HG03442 (cell line): ENCODE measurements around the gene BOD1L1.

Experiments used
- ATAC-seq: cut with Tn5 transposase; IDR thresholded peaks from one replicate; pipeline ENCODE4 v1.9.1; 2021; ENCODE audit warnings: mild to moderate bottlenecking, moderate library complexity; ENCODE audit not compliant: unreplicated experiment

BOD1L1 gene

DNA sequence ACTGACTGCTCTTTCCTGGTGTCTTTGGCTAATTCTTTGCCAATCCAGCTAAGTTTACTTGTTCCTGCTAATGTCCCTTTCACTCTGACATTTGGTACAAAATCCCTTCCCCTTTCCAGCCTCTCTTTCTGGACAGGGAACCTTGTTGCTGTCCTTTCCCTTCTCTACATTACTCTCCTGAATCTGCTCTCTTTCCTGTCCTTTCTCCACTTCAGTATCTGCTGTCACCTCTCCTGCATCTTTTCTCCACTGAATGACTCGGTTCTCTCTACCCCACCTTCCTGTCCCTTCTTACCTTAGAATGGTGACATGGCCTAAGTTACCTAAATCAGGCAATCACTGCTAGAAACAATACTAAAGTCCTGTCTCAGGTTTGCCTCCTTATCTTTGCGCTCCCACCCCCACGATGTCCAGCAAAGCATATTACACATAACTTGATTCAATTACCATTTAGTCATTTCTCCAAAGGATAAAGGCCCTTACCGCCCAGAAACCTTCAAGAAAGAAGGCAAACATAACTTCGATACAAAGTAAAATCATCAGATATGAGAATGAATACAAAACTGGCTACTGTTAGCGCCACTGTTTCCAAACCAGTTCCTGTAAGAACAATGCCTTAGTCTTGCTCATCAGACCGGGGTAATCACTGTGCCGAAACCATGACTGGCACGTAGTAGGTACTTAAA lies 890 bp downstream of the BOD1L1 start:
- no peak for ATAC-seq

DNA sequence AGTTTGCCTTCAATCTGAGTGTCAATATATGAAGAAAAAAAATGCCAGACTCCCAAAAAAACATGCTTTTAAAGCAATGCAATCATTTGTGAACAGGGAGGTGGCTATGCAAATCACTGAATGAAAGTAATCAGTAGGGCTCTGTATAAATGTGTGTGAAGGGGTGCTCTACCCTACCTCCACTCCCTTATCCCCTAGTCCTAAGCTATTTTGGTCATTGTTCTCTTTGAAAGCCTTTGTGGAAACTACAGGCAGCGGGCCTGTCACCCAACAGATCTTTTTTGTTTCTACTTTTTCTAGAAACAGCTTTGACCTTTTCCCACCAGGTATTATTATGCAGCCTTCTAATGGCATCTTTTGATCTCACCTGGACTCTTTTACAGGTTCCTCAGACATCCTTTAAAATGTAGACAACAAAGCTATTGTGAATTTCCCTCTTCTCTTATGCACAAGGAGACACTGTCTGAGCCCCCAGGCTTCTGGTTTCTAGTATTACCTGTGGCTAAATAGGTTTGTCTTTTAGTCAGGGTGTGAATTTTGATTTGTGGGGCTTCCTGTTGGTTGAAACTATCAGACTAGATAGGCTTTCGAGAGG lies 9.2 kb downstream of the BOD1L1 start:
- no peak for ATAC-seq

DNA sequence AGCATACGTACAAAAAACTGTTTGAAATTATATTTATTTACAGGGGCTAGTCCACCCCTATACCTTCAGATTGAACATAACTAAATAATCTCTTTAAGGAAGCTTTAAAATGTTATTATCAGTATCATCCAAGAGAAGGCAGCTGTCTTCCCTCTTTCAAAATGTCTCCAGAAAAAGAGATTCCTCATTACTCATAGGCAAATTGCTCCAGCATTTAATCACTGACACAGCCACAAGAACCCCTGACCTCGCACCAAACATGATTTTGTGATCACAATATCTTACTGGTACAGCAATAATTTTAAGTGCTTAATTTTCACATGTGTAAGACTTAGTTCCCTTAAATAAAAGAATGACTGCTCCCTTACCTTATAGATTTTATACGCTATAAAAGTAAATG lies 9.7 kb downstream of the BOD1L1 start:
- no peak for ATAC-seq

DNA sequence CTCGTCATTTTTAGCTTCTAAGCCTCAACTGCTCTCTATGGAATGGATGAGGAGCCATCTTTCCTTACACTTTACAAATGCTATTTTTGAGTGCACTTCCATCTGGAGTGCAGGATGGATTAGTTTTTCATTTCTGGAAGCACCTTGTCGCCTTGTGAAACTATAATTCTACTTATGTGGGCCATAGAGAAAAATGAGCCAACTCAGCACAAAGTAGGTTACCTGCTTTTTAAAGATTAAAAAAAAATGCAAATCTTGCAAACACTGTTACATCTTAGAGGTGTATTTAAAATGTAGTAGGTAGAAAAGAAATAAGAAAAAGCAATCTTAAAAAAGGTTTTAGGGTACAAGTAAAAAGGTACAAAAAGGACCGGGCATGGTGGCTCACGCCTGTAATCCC lies 10.9 kb downstream of the BOD1L1 start:
- ATAC-seq: no peak

DNA sequence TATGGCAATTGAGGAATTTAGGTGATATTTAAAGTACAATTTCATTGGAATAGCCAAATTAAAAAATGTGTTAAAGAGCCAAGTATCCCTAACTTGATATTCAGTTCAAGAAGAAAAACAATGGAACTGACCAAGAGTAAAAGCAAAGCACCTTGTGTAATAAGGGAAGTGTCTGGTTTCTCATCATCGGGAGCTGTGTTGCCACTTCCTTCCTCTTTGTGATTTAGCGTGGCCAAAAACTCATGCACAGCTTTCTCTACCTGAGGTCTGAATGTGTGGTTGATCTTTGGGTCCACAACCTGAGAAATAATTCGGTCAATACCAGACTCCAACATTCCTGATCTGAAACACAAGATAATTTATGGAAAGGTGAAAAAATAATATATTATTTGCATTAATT lies 12.4 kb downstream of the BOD1L1 start:
- peak; percentile 61 for ATAC-seq

DNA sequence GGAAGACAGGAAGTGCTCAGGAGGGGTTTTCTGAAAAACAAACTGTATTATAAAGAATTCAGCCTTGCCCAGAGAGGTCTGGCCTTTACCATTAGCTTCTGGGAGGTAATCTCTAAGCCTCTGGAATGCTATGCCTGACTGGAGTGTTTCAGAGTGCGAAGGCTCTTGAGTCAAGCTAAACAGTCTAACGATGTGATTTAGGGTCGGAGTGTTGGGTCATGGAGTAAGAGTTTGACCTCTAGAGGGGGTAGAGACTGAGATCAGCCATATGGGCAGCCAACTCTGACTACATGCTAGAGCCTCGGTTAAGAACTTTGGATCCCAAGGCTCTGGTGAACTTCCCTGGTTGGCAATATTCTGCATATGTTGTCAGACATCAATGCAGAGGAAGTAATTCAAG lies 15.0 kb downstream of the BOD1L1 start:
- no peak for ATAC-seq

DNA sequence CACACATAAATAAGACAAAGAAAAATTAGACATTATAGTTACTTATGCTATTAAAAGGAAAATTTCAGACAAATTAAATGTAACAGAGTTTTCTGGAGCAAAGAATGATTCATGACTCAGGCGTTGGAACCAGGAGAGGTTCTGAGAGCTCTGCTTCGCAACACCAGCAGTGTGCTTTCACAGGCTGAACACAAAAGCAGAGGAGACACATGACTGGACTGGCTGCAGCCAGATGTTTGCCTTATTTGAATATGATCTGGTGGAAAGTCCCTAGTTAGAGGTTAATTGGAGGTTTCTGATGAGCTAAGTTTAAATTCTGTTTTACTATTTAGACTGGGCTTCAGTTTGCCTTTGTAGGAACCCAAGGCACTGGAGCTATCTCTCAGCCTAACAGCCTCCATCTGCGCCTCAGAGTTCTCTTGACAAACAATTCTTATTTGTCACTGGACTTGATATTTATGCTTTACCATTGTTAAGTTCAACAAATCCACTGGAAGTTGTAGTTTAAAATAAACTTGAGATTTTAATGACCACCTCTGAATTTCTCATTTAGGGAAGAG lies 16.2 kb downstream of the BOD1L1 start:
- peak; percentile 94 for ATAC-seq

GRCh38 chr4:13605330-13605729 lies 22.2 kb downstream of the BOD1L1 start:
- ATAC-seq: no peak

DNA sequence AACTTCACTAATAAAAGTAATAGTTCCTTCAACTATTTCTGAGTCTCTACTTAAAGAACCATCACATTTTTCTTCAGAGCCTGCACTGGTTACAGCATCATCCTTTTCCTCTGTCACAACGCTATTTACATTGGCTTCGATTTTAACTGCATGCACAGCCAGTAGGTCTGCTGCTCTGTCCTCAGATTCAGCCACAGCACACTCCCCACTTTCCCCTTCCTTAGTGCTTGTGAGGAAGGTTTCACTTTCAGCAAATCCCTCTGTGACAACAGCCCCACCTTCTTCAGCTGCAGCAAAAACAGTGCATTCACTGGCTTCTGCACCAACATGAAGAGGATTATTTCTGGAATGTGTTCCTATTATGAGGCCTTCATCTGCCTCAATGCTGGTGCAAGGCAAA lies 25.7 kb downstream of the BOD1L1 start:
- no peak for ATAC-seq

- peak; percentile 74 for ATAC-seq
Observed at GRCh38 chr4:13601048-13601447, 26.5 kb downstream of the BOD1L1 start.

- ATAC-seq: no peak
Observed at GRCh38 chr4:13599159-13599558, 28.4 kb downstream of the BOD1L1 start.

GRCh38 chr4:13597604-13598003 lies 29.9 kb downstream of the BOD1L1 start:
- no peak for ATAC-seq

- ATAC-seq: no peak
Observed at GRCh38 chr4:13597141-13597540, 30.4 kb downstream of the BOD1L1 start.

DNA sequence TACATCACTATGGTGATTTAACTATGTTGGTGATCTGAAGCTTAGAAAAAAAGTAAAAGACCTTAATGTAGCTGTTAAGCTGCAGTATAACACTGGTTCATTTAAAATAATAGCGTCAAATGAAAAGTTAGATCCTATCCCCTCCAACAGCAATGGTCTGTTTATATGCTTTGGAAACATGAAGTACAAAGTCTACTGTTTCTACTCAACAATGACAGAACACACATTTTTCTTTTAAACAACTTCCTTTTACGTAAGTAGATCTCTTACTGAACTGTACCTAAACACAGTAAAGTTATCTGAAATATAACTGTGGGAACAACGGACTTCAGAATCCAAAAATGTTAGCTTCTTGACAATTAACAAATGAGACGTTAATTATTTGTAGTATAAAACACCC lies 35.3 kb downstream of the BOD1L1 start:
- no peak for ATAC-seq

DNA sequence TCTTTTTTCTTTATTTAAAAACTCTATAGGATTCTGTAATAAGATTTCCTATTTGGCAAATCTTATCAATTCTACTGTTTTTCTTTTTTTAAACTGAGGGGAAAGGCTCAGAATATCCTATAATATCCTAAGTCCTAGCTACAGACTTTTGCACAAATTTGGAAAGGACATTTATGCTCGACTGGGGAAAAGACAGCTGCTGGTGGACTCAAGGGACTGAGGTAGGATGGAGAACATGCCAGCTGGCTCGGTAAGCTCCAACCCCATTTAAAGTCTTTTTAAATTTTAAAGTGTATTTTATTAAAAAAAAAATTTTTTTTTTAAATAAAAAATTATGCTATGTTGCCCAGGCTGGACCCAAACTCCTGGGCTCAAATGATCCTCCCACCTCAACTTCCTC lies 36.8 kb downstream of the BOD1L1 start:
- no peak for ATAC-seq

- no peak for ATAC-seq
Observed at GRCh38 chr4:13588954-13589353, 38.6 kb downstream of the BOD1L1 start.

GRCh38 chr4:13584481-13584880 lies 43.0 kb downstream of the BOD1L1 start:
- no peak for ATAC-seq

- no peak for ATAC-seq
Observed at GRCh38 chr4:13580036-13580435, 47.5 kb downstream of the BOD1L1 start.

DNA sequence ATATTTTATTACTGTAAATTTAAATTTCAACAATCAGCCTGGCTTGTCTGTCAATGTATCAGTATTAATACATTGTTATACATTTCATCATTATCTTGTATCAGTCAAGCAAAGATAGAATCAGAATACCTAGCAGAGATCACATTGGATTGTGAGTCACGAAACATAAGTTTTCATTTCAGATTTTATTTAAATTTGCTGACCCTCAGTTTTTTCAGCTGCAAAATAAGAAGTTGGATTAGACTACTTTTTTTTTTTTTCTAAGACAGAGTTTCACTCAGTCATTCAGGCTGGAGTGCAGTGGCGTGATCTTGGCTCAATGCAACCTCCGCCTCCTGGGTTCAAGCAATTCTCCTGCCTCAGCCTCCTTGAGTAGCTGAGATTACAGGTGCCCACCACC lies 49.9 kb downstream of the BOD1L1 start:
- ATAC-seq: no peak

DNA sequence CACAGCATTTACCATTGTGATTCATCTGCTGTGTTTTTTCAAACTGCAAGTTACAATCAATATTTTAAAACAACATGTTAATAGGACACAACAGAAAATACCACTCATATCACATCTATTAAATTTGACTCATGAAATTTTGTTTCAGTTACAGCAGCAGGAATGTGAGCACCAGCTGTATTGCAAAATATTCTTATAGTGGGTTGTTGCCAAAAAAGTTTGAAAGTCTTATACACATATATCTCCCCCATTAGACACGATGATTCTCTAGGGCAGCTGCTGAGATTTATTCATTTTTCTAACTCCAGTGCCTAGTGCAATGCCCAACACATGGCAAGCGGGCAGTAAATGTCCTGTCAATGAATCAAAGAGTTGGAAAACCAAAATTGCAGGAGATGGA lies 56.6 kb downstream of the BOD1L1 start:
- no peak for ATAC-seq

DNA sequence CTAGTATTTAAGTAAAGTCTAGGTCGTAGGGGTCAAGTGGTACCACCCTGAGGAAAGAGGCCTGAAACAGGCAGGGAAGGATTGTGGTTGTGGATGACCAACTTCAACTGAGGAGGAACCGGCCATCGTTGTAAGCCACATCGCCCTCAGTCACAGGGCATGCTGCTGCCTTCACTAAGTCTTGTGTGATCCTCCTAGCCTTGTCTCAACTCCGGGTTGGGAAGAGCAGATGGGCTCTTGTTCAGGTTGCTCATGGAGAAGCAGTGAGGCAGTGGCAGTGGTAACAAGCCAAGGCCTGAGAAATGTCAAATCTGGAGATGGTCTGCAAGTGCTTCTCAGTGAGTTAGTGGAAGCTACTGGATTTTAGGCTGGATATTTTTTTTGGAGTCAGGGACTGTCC lies 60.4 kb downstream of the BOD1L1 start:
- no peak for ATAC-seq

- no peak for ATAC-seq
Observed at GRCh38 chr4:13562876-13563275, 64.6 kb downstream of the BOD1L1 start.

DNA sequence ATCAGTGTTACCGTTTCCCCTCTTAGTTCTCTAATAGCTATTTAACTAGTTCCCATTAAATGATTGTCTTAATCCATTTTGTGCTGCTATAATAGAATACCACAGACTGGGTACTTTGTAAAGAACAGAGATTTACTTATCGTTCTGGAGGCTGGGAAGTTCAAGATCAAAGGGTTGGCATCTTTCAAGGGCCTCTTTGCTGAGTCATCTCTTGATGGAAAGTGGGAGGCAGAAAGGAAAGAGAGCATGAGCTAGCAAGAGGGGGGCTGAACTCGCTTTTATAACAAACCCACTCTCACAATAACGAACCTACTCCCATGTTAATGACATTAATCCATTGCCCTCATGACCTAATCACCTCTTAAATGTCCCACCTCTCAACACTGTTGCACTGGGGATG lies 65.9 kb downstream of the BOD1L1 start:
- ATAC-seq: no peak
